DOHH2 (cell line): Measurements from ENCODE around the gene F8A2.
"Not testable (repeated sequence)": the region's sequence is repeated elsewhere in the genome, so short reads cannot be mapped to it uniquely, and the experiment has no call there.

Experiments
- CTCF ChIP-seq: fragments of 200-600 bp; sonication (generic); IDR thresholded peaks from one replicate; pipeline ENCODE4 v1.5.1; 2014; ENCODE audit warnings: antibody characterized with exemption, mild to moderate bottlenecking, low read depth, low read length; ENCODE audit not compliant: poor library complexity, severe bottlenecking
- EZH2phosphoT487 ChIP-seq: fragments of 200-600 bp; sonication (generic); IDR thresholded peaks from 2 replicates; pipeline ENCODE4 v1.6.1; 2017; ENCODE audit warnings: borderline replicate concordance, mild to moderate bottlenecking, antibody characterized with exemption, low read length, moderate library complexity, mixed read lengths

GRCh38 chrX:155335337-155335712 is 46.6 kb upstream of the F8A2 start:
- TF ChIP-seq CTCF, EZH2phosphoT487: not testable (repeated sequence)
